ENCODE measurements around the gene IGFBP7. TPM values are rescaled to one million over a fixed set of nuclear protein-coding genes. Genes with fewer than 3 reads are reported as not detected.

Gene IGFBP7
- total and polyA plus RNA-seq, 2 experiments from 2014 or later, result 68.9 to 87.2 TPM

- Histone ChIP-seq H3K4me3 (no peak overlapping the region), H3K27ac (peak overlapping the region; percentile 51), H3K36me3 (no peaks in the 10 kb centered on the region), H3K9me3 (ENCODE audit: low read depth) (no peaks in the 10 kb centered on the region), H3K27me3 (no peaks in the 10 kb centered on the region), H3K4me1 (ENCODE audit: low read depth) (peaks cover 21% of the 10 kb centered on the region)
- TF ChIP-seq CTCF (IDR thresholded peaks at IDR 0.05; ENCODE audit: low read depth, low read length), result no peak
- no peak for DNase-seq (ENCODE audit: low read depth in 1 of 2, low spot score in 1 of 2)
These were observed 50.1 kb downstream of the IGFBP7 start for GRCh38 chr4:57059890-57060716.

- Histone ChIP-seq H3K4me1 (ENCODE audit: low read depth) (peaks cover 8% of the 10 kb centered on the region), H3K36me3 (no peaks in the 10 kb centered on the region), H3K27ac (peak overlapping the region; percentile 59), H3K9me3 (ENCODE audit: low read depth) (no peaks in the 10 kb centered on the region), H3K27me3 (no peaks in the 10 kb centered on the region), H3K4me3 (no peak overlapping the region)
- DNase-seq (ENCODE audit: low read depth in 1 of 2, low spot score in 1 of 2), result peak in 1 of 2 donors; percentile 29
- TF ChIP-seq CTCF (IDR thresholded peaks at IDR 0.05; ENCODE audit: low read depth, low read length), result no peak
These were observed 54.3 kb downstream of the IGFBP7 start for GRCh38 chr4:57055886-57056285.

GRCh38 chr4:57053508-57053907 lies 56.7 kb downstream of the IGFBP7 start:
- Histone ChIP-seq H3K4me3 (no peak overlapping the region), H3K9me3 (ENCODE audit: low read depth) (no peaks in the 10 kb centered on the region), H3K36me3 (no peaks in the 10 kb centered on the region), H3K27ac (no peak overlapping the region), H3K27me3 (no peaks in the 10 kb centered on the region), H3K4me1 (ENCODE audit: low read depth) (peaks cover 5% of the 10 kb centered on the region)
- DNase-seq (ENCODE audit: low read depth in 1 of 2, low spot score in 1 of 2), result peak in 1 of 2 donors; percentile 61
- TF ChIP-seq CTCF (IDR thresholded peaks at IDR 0.05; ENCODE audit: low read depth, low read length), result no peak

GRCh38 chr4:57051524-57051923 lies 58.7 kb downstream of the IGFBP7 start:
- TF ChIP-seq CTCF (IDR thresholded peaks at IDR 0.05; ENCODE audit: low read depth, low read length), result no peak
- DNase-seq (ENCODE audit: low read depth in 1 of 2, low spot score in 1 of 2), result no peak
- Histone ChIP-seq H3K9me3 (ENCODE audit: low read depth) (no peaks in the 10 kb centered on the region), H3K27me3 (no peaks in the 10 kb centered on the region), H3K4me1 (ENCODE audit: low read depth) (peaks cover under 1% of the 10 kb centered on the region), H3K4me3 (no peak overlapping the region), H3K36me3 (no peaks in the 10 kb centered on the region), H3K27ac (no peak overlapping the region)

GRCh38 chr4:57051095-57051494 lies 59.1 kb downstream of the IGFBP7 start:
- Histone ChIP-seq H3K36me3 (no peaks in the 10 kb centered on the region), H3K27me3 (no peaks in the 10 kb centered on the region), H3K4me3 (no peak overlapping the region), H3K4me1 (ENCODE audit: low read depth) (no peaks in the 10 kb centered on the region), H3K27ac (no peak overlapping the region), H3K9me3 (ENCODE audit: low read depth) (no peaks in the 10 kb centered on the region)
- TF ChIP-seq CTCF (IDR thresholded peaks at IDR 0.05; ENCODE audit: low read depth, low read length), result no peak
- DNase-seq (ENCODE audit: low read depth in 1 of 2, low spot score in 1 of 2), result no peak
